Heart left ventricle (tissue), 16 donors: ENCODE results near the gene CALHM1. TPM values are rescaled to one million over a fixed set of nuclear protein-coding genes. Genes with fewer than 3 reads are reported as not detected.

Experiments
- ATAC-seq, 4 donors: fragments of 200-7000 bp; cut with Tn5 transposase; one replicate each; pipeline ENCODE4 v1.9.1; 2020 to 2022; ENCODE audit warnings: moderate library complexity in 4 of 4, mild to moderate bottlenecking in 3 of 4, moderate number of reproducible peaks in 1 of 4
- DNase-seq, 5 donors: peaks; one replicate each; pipeline ENCODE4 v3.0.0-alpha.2; 2020
- H3K27ac ChIP-seq, 12 donors: fragments of 200-600 bp; sonication (generic) in 4 of 12; one replicate each; pipeline versions ENCODE4 v1.5.0 to v1.8.0; 2016 to 2022; ENCODE audit warnings: mild to moderate bottlenecking in 2 of 12
- H3K27me3 ChIP-seq, 9 donors: fragments of 200-600 bp; sonication (generic) in 2 of 9; one replicate each; pipeline versions ENCODE4 v1.5.1 to v1.8.0; 2016 to 2022; ENCODE audit warnings: mild to moderate bottlenecking in 3 of 9
- H3K36me3 ChIP-seq, 9 donors: fragments of 200-600 bp; sonication (generic) in 2 of 9; one replicate each; pipeline versions ENCODE4 v1.5.0 to v1.8.0; 2018 to 2022; ENCODE audit warnings: mild to moderate bottlenecking in 2 of 9
- H3K4me1 ChIP-seq, 12 donors: fragments of 200-600 bp; sonication (generic) in 4 of 12; one replicate each; pipeline versions ENCODE4 v1.5.0 to v1.8.0; 2016 to 2022; ENCODE audit warnings: mild to moderate bottlenecking in 3 of 12
- H3K4me3 ChIP-seq, 12 donors: fragments of 200-600 bp; sonication (generic) in 4 of 12; one replicate each; pipeline versions ENCODE4 v1.5.0 to v1.8.0; 2017 to 2022; ENCODE audit warnings: mild to moderate bottlenecking in 9 of 12, moderate library complexity in 4 of 12
- H3K9me3 ChIP-seq, 12 donors: fragments of 200-600 bp; sonication (generic) in 4 of 12; one replicate each; pipeline versions ENCODE4 v1.5.0 to v1.8.0; 2016 to 2022; ENCODE audit warnings: mild to moderate bottlenecking in 1 of 12
- POLR2A ChIP-seq, 2 donors: fragments of 450-650 bp; IDR thresholded peaks; one replicate each; pipeline ENCODE4 v1.6.1; 2017; ENCODE audit warnings: antibody characterized with exemption in 2 of 2, mild to moderate bottlenecking in 2 of 2, moderate library complexity in 2 of 2
- WGBS, 4 donors: extraction: QIAGEN DNeasy Blood & Tissue Kit in 2 of 4; methylation state at CpG; one replicate each; pipeline versions ENCODE4 v1.1.5 to v1.1.7; 2013 to 2018; 5-methylcytosine and 5-hydroxymethylcytosine counted together
- intact Hi-C, 10 donors: fragments of 100-400 bp; cut with DNase I; formaldehyde crosslinking; loops; one replicate each; pipeline versions ENCODE4 v1.11.1 to v1.14.2; 2022
- polyA plus RNA-seq, 2 donors: library from polyadenylated mRNA; stranded (reverse); fragments of 200-250 nt; gene quantifications; one replicate each; pipeline ENCODE4 v1.2.3, GENCODE V29; 2013
- total RNA-seq, 9 donors: library from RNA; depleted of rRNA in 2 of 9; stranded (reverse); fragments of >200 nt in 2 of 9; fragmentation: NEBNext Ultra II Directional in 3 of 9; extraction: Animal tissue kit (Norgen Biotek cat#: 25700) in 3 of 9; gene quantifications; one replicate each; pipeline versions ENCODE4 v1.1.0 to v1.2.4, GENCODE V29; 2016 to 2023
- TF ChIP-seq, protein P1 (sequence below), 12 donors: fragments of 200-600 bp; sonication (generic) in 4 of 12; IDR thresholded peaks; one replicate each; pipeline versions ENCODE4 v1.5.0 to v1.8.0; 2018 to 2022; ENCODE audit warnings: antibody characterized with exemption in 12 of 12, mild to moderate bottlenecking in 5 of 12
- donor health status: ischemic (EF 13 %, LVEDD 7.1; RV severe dilation, severe dysfunction).
- donor health status: healthy with polysubstance abuse.
- donor health status: DM: no; HTN: yes; CAD: no.
- donor health status: DM: no; HTN: no; CAD: no.
- donor health status: ischemic (EF 25% LVEDD 6.9; RV normal size, moderate dysfunction).
- donor health status: ischemic (EF 25% LVEDD 5.7; RV mildly dilated, moderate dysfunction).
- donor health status: healthy.
- donor health status: DM: yes; HTN: yes; CAD: no.
- donor health status: ischemic (EF 35%, LVEDD 5.7; RV mildly dilated, moderate dysfunction).
- donor health status: nonischemic (EF 11% LVEDD 7.7; RV severe dilation, severe dysfunction).
- donor health status: DM: yes; HTN: yes; CAD: no.
- donor health status: PGD.
- donor health status: ischemic (EF 29% LVEDD 5.4; RV normal size, mild dysfunction).
- donor health status: nonischemic (EF 23%, LVEDD 6.1; RV moderate dilation, normal function).

The CALHM1 gene
- total and polyA plus RNA-seq, 11 donors, result not detected

DNA sequence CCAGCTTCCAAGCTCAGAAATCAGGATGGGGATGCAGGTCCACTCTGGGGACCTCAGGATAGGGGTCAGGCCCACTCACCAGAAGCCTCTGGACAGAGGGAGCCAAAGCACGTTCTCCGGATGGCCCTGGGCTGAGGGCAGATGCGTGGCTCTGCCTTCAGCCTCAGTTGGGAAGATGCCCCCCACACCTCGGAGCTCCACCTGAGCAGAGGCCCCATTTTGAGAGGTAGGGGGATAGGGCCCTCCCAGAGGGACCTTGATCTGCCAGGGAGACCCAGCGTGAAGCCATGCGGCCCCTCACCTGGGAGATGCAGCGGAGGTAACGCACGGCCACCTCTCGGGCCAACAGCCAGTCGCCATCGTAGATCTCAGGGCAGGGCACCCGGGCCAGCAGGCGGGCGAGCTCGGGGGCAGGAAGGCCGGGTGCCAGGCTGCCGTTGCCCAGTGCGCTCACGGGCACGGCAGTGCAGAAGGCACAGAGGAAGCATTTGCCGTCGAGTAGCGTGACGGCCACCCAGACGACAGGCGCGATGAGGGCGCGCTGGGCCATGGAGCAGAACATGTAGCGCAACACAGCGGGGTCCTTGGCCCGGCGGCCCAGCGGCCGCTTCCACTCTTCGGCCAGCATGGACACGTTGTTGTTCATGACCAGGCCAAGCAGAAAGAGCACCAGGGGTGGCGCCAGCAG is 660 bp downstream of the CALHM1 start:
- WGBS, 4 donors, result 94 to 98% (median 97%) methylated on average over 31 to 39 of the region's 39 CpGs
- H3K4me3 ChIP-seq, result no peak overlapping the region
- H3K27me3 ChIP-seq, result no peaks in the 10 kb centered on the region
- no peak for TF ChIP-seq POLR2A (IDR thresholded peaks at IDR 0.05)
- TF ChIP-seq, protein P1, sequence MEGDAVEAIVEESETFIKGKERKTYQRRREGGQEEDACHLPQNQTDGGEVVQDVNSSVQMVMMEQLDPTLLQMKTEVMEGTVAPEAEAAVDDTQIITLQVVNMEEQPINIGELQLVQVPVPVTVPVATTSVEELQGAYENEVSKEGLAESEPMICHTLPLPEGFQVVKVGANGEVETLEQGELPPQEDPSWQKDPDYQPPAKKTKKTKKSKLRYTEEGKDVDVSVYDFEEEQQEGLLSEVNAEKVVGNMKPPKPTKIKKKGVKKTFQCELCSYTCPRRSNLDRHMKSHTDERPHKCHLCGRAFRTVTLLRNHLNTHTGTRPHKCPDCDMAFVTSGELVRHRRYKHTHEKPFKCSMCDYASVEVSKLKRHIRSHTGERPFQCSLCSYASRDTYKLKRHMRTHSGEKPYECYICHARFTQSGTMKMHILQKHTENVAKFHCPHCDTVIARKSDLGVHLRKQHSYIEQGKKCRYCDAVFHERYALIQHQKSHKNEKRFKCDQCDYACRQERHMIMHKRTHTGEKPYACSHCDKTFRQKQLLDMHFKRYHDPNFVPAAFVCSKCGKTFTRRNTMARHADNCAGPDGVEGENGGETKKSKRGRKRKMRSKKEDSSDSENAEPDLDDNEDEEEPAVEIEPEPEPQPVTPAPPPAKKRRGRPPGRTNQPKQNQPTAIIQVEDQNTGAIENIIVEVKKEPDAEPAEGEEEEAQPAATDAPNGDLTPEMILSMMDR (IDR thresholded peaks at IDR 0.05), result no peak
- DNase-seq (no peak), ATAC-seq (no peak)
- no peak overlapping the region for H3K27ac ChIP-seq
- no peaks in the 10 kb centered on the region for H3K36me3 ChIP-seq
- H3K9me3 ChIP-seq, result no peaks in the 10 kb centered on the region
- peaks cover 0 to under 1% (median 0%) of the 10 kb centered on the region in 12 donors for H3K4me1 ChIP-seq
- intact Hi-C loops, result no loop called here

DNA sequence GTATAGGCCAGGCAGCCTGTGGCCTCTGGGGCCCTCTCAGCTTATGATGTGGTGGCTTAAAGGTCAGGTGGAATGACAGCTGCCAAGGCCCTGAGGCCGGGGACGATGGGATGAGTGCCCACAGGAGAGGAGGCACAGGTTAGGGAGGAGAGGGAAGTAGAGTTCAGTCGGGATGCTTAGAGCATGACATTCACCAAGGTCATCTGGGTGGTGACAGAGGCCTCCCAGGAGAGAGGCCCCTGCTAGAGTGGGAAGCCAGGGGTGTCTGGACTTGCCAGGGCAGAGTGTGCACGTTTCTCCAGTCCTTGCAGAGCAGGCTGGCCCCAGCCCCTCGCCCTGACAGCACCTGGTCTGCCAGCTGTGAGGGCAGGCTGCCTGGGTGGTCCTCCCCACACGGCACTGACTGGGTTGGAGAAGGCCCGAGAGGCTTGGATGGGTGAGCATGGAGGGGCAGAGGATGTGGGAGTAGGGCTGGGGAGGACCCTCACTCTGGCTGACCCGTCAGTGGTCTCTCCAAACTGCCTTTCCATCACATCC is 1.5 kb downstream of the CALHM1 start:
- Histone ChIP-seq H3K27me3 (no peaks in the 10 kb centered on the region), H3K36me3 (no peaks in the 10 kb centered on the region), H3K4me1 (peaks cover 0 to 8% (median 4%) of the 10 kb centered on the region in 12 donors), H3K9me3 (no peaks in the 10 kb centered on the region), H3K27ac (no peak overlapping the region), H3K4me3 (no peak overlapping the region)
- 65 to 79% (median 75%) methylated on average over 8 of the region's 8 CpGs for WGBS, 4 donors
- DNase-seq (no peak), ATAC-seq (no peak)
- intact Hi-C loops, result no loop called here
- no peak for TF ChIP-seq POLR2A (IDR thresholded peaks at IDR 0.05)
- TF ChIP-seq, protein P1 (IDR thresholded peaks at IDR 0.05), result no peak

DNA sequence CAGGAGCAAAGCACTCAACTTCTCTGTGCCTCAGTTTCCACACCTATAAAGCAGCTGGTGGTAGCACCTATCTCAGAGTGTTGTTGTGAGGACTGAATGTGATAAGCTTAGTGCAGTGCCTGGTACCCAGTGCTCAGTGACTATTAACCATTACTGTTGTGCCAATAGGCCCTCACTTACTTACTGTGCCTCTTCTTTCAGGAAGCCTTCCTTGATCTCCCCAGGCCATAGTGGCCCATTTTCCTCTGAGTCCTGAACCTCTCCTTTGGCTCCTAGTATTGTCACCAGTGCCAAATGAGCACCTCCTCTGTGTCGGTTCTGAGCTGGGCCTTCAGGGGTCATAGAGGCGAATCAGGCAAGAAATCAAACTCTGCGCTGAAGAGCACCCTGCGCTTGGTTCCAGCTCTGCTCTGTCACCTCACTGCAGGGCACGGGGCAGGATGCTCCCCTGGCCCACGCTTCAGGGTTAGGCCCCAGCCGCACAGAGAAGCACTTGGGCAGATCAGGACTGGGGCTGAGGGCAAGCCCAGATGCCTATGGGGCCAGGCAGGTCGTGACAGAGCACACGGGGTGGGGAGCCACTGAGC is 2.5 kb downstream of the CALHM1 start:
- Histone ChIP-seq H3K4me1 (peaks cover 0 to 11% (median 4%) of the 10 kb centered on the region in 12 donors), H3K9me3 (no peaks in the 10 kb centered on the region), H3K4me3 (no peak overlapping the region), H3K27me3 (no peaks in the 10 kb centered on the region), H3K36me3 (no peaks in the 10 kb centered on the region), H3K27ac (no peak overlapping the region)
- no peak for TF ChIP-seq POLR2A (IDR thresholded peaks at IDR 0.05)
- TF ChIP-seq, protein P1 (IDR thresholded peaks at IDR 0.05), result no peak
- no peak for ATAC-seq
- DNase-seq, result peak in 1 of 5 donors; percentile 10
- WGBS, 4 donors, result 91 to 95% (median 92%) methylated on average over 7 to 9 of the region's 9 CpGs
- intact Hi-C loops, result no loop called here

DNA sequence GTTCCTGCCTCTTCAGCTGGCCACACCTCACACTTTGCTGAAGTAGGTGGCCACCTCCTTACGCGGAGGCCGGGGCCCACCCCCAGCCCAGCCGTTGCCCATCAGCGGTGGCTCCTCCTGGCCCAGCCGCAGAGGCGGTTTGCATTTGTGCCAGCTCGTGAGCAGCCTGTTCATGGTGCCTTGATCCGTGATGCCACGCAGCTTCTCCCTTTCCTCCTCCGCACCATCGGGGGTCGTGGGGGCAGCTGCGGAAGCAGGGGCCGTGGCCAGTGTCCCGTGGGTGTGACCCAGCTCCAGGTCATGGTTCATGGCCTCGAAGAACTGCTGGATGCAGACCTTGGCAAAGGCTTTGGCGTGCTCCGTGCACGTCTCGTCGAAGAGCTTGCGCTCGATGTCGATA is 3.5 kb downstream of the CALHM1 start:
- no peak overlapping the region for H3K27ac ChIP-seq
- ATAC-seq, result no peak
- WGBS, 4 donors, result 88 to 91% (median 89%) methylated on average over 19 to 25 of the region's 25 CpGs
- TF ChIP-seq, protein P1 (IDR thresholded peaks at IDR 0.05), result no peak
- no peak for TF ChIP-seq POLR2A (IDR thresholded peaks at IDR 0.05)
- intact Hi-C loops, result no loop called here
- DNase-seq, result peak in 1 of 5 donors; percentile 56
- H3K4me3 ChIP-seq, result no peak overlapping the region
- no peaks in the 10 kb centered on the region for H3K9me3 ChIP-seq
- H3K27me3 ChIP-seq, result no peaks in the 10 kb centered on the region
- peaks cover 0 to 4% (median 0%) of the 10 kb centered on the region in 9 donors for H3K36me3 ChIP-seq
- H3K4me1 ChIP-seq, result peaks cover 0 to 20% (median 8%) of the 10 kb centered on the region in 12 donors
